VCaP (cell line): ENCODE measurements around the gene GIMAP1.

Experiments
- H3K27ac ChIP-seq: fragments of 450-650 bp; 2 replicates; pipeline ENCODE4 v1.5.1; 2017
- CTCF ChIP-seq: fragments of 450-650 bp; conservative IDR thresholded peaks from 2 replicates; pipeline ENCODE4 v1.5.1; 2017; ENCODE audit warnings: mild to moderate bottlenecking, moderate library complexity

GIMAP1 gene

DNA sequence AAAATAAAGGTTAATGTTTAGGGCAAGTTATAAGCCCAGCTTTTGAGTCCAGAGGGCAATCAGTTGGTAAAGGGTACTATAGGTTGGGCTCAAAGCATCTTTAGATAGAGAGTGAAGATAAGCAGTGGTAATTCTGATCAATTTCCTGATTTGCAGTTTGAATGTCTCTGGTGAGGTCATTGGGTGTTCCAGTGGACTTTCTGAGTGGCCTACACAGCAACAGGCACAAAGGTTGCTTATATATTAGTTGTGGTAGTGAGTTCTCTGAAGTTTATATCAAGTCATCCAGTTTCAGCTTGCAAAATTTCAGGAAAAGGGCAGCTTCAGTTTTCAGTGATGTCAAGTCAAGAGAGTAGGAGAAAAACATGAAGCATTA lies 49.9 kb downstream of the GIMAP1 start:
- no peak for TF ChIP-seq CTCF
- H3K27ac ChIP-seq = peak overlapping the region; percentile 76

DNA sequence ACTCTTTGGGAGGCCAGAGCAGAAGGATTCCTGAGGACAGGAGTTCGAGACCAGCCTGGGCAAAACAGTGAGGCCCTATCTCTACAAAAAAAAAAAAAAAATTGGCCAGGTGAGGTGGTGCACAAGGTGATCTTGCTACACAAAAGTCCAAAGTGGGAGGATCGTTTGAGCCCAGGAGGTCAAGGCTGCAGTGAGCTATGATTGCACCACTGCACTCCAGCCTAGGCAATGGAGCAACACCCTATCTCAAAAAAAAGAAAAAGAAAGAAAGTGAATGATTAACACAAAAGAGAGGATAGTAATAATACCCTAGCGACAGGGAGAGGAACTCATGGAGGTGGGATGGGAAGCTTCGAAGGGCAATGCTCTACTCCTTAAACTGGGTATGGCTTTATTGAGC lies 53.4 kb downstream of the GIMAP1 start:
- H3K27ac ChIP-seq = no peak overlapping the region
- TF ChIP-seq CTCF = no peak
